ENCODE results near the gene SOX5. TPM values are rescaled to one million over a fixed set of nuclear protein-coding genes. Genes with fewer than 3 reads are reported as not detected.
"Not testable (repeated sequence)": the region's sequence is repeated elsewhere in the genome, so short reads cannot be mapped to it uniquely, and the experiment has no call there.

The SOX5 gene
- total RNA-seq, 1 experiment from 2014 or later = not detected

DNA sequence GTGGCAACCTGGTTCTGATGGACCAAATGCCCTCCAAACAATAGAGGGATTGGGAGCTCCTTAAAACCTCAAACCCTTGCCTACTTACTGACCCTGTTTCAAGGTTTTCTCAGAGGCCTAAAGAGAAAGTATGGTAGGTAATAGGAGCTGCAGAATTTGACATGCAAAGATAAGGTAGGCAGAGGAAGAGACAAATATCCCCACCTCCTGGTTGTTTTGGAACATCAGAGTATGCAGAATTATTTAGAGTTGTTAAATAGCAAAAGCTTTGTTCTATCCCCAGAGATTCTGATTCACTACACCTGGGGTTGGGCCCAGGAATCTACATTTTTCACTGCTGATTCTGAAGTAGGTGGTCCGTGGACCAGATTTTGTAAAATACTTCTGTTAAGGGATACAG lies 421.2 kb downstream of the SOX5 start:
- no peaks in the 10 kb centered on the region for H3K27me3 Mint-ChIP-seq (ENCODE audit: unreplicated experiment)
- BruUV-seq (replicated peaks) = no TSS peak
- CTCF ChIA-PET = no interaction called here
- H3K9me3 Mint-ChIP-seq (ENCODE audit: low read depth, unreplicated experiment) = peaks cover 7% of the 10 kb centered on the region
- TF ChIP-seq, protein P1, sequence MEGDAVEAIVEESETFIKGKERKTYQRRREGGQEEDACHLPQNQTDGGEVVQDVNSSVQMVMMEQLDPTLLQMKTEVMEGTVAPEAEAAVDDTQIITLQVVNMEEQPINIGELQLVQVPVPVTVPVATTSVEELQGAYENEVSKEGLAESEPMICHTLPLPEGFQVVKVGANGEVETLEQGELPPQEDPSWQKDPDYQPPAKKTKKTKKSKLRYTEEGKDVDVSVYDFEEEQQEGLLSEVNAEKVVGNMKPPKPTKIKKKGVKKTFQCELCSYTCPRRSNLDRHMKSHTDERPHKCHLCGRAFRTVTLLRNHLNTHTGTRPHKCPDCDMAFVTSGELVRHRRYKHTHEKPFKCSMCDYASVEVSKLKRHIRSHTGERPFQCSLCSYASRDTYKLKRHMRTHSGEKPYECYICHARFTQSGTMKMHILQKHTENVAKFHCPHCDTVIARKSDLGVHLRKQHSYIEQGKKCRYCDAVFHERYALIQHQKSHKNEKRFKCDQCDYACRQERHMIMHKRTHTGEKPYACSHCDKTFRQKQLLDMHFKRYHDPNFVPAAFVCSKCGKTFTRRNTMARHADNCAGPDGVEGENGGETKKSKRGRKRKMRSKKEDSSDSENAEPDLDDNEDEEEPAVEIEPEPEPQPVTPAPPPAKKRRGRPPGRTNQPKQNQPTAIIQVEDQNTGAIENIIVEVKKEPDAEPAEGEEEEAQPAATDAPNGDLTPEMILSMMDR (IDR thresholded peaks at IDR 0.05; ENCODE audit: unreplicated experiment) = no peak
- H3K4me1 Mint-ChIP-seq (ENCODE audit: low read depth, unreplicated experiment) = no peaks in the 10 kb centered on the region
- H3K4me3 Mint-ChIP-seq (ENCODE audit: low read depth, unreplicated experiment) = no peak overlapping the region
- DNase-seq = no peak
- intact Hi-C loops (cut with micrococcal nuclease; ENCODE audit: unreplicated experiment) = no loop called here
- H3K36me3 Mint-ChIP-seq (ENCODE audit: insufficient read depth, unreplicated experiment) = no peaks in the 10 kb centered on the region
- H3K27ac Mint-ChIP-seq (ENCODE audit: unreplicated experiment) = no peak overlapping the region

DNA sequence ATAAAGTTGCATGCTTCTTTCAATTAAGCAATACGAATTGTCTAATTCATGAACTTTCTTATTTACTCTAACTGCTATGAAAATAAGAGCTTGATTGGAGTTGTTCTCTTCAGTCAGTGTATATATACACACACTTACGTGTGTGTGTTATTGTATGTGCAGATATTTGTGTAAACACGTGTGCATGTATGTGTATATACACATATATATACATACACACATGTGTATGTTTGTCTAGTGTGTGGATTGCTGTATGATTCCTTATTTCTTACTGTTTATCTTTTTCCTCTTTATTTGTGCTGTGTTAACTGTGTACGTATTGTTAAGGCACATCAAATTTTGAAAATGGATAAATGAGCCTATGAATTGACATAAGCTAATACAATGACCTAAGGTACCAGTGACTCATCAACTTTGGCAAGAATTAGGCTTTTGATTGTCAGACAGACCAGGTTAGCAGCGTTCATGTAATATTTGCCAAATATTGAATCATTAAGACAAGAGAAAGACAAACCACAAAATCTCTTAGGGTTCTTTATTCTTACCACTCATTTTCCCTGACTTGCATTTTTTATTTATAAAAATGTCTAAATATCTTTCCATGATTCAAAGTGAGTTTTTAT lies 423.9 kb downstream of the SOX5 start:
- no peak for DNase-seq
- TF ChIP-seq, protein P1 (IDR thresholded peaks at IDR 0.05; ENCODE audit: unreplicated experiment) = no peak

DNA sequence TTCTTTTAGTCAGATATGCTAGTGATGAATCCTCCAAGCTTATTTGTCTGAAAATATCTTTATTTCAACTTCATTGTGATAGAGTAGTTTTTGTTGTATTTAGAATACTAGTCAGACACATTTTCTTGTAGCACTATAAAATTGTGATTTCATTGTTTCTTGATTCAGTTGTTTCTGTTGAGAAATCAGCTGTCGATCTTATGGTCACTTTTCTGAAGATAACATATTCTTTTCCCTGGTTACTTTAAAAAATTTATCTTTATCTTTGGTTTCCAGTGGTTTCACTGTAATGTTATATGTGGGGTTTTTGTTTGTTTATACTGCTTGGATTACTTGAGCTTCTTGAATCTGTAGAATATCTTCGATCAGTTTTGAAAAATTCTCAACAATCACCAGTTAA lies 426.1 kb downstream of the SOX5 start:
- Mint-ChIP-seq H3K9me3 (ENCODE audit: low read depth, unreplicated experiment) (peaks cover 12% of the 10 kb centered on the region), H3K27ac (ENCODE audit: unreplicated experiment) (no peak overlapping the region), H3K36me3 (ENCODE audit: insufficient read depth, unreplicated experiment) (no peaks in the 10 kb centered on the region), H3K4me1 (ENCODE audit: low read depth, unreplicated experiment) (no peaks in the 10 kb centered on the region), H3K27me3 (ENCODE audit: unreplicated experiment) (no peaks in the 10 kb centered on the region), H3K4me3 (ENCODE audit: low read depth, unreplicated experiment) (no peak overlapping the region)
- DNase-seq = no peak
- CTCF ChIA-PET = no interaction called here
- TF ChIP-seq, protein P1 (IDR thresholded peaks at IDR 0.05; ENCODE audit: unreplicated experiment) = no peak
- BruUV-seq (replicated peaks) = no TSS peak
- intact Hi-C loops (cut with micrococcal nuclease; ENCODE audit: unreplicated experiment) = no loop called here

More for the DNA sequence above, 423.9 kb downstream of the SOX5 start:
- intact Hi-C loops (cut with micrococcal nuclease; ENCODE audit: unreplicated experiment) = no loop called here
- BruUV-seq (replicated peaks) = no TSS peak
- CTCF ChIA-PET = no interaction called here
- H3K4me1 Mint-ChIP-seq (ENCODE audit: low read depth, unreplicated experiment) = no peaks in the 10 kb centered on the region
- H3K4me3 Mint-ChIP-seq (ENCODE audit: low read depth, unreplicated experiment) = no peak overlapping the region
- no peaks in the 10 kb centered on the region for H3K36me3 Mint-ChIP-seq (ENCODE audit: insufficient read depth, unreplicated experiment)
- H3K27me3 Mint-ChIP-seq (ENCODE audit: unreplicated experiment) = no peaks in the 10 kb centered on the region
- H3K27ac Mint-ChIP-seq (ENCODE audit: unreplicated experiment) = no peak overlapping the region
- peaks cover 5% of the 10 kb centered on the region for H3K9me3 Mint-ChIP-seq (ENCODE audit: low read depth, unreplicated experiment)

DNA sequence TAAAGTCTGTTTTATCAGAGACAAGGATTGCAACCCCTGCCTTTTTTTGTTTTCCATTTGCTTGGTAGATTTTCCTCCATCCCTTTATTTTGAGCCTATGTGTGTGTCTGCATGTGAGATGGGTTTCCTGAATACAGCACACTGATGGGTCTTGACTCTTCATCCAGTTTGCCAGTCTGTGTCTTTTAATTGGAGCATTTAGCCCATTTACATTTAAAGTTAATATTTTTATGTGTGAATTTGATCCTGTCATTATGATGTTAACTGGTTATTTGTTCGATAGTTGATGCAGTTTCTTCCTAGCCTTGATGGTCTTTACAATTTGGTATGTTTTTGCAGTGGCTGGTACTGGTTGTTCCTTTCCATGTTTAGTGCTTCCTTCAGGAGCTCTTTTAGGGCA lies 430.0 kb downstream of the SOX5 start:
- H3K9me3 Mint-ChIP-seq (ENCODE audit: low read depth, unreplicated experiment); H3K27ac Mint-ChIP-seq (ENCODE audit: unreplicated experiment); H3K27me3 Mint-ChIP-seq (ENCODE audit: unreplicated experiment); H3K4me1 Mint-ChIP-seq (ENCODE audit: low read depth, unreplicated experiment); DNase-seq; H3K36me3 Mint-ChIP-seq (ENCODE audit: insufficient read depth, unreplicated experiment); BruUV-seq (replicated peaks); intact Hi-C loops (cut with micrococcal nuclease; ENCODE audit: unreplicated experiment); H3K4me3 Mint-ChIP-seq (ENCODE audit: low read depth, unreplicated experiment); CTCF ChIA-PET: not testable (repeated sequence)

DNA sequence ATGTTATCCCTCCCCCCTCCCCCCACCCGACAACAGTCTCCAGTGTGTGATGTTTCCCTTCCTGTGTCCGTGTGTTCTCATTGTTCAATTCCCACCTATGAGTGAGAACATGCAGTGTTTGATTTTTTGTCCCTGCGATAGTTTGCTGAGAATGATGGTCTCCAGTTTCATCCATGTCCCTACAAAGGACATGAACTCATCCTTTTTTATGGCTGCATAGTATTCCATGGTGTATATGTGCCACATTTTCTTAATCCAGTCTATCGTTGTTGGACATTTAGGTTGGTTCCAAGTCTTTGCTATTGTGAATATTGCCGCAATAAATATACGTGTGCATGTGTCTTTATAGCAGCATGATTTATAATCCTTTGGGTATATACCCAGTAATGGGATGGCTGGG lies 433.7 kb downstream of the SOX5 start:
- CTCF ChIA-PET; H3K27ac Mint-ChIP-seq (ENCODE audit: unreplicated experiment); intact Hi-C loops (cut with micrococcal nuclease; ENCODE audit: unreplicated experiment); H3K36me3 Mint-ChIP-seq (ENCODE audit: insufficient read depth, unreplicated experiment); DNase-seq; H3K4me1 Mint-ChIP-seq (ENCODE audit: low read depth, unreplicated experiment); H3K4me3 Mint-ChIP-seq (ENCODE audit: low read depth, unreplicated experiment); BruUV-seq (replicated peaks); H3K27me3 Mint-ChIP-seq (ENCODE audit: unreplicated experiment): not testable (repeated sequence)
- H3K9me3 Mint-ChIP-seq (ENCODE audit: low read depth, unreplicated experiment) = peaks cover 10% of the 10 kb centered on the region
